ENCODE data around the gene SUPT6H.
"Not testable (repeated sequence)": the region's sequence is repeated elsewhere in the genome, so short reads cannot be mapped to it uniquely, and the experiment has no call there.

The SUPT6H gene

GRCh38 chr17:28725660-28726225, 63.7 kb downstream of the SUPT6H start:
- Histone ChIP-seq H3K4me1 (ENCODE audit: control insufficient read depth, insufficient read depth, low read length) (peaks cover 16% of the 10 kb centered on the region), H3K27me3 (ENCODE audit: control insufficient read depth, insufficient read depth, low read length) (no peaks in the 10 kb centered on the region), H3K36me3 (ENCODE audit: control insufficient read depth, insufficient read depth, low read length) (peaks cover 18% of the 10 kb centered on the region), H3K27ac (ENCODE audit: low read depth, low read length) (no peak overlapping the region), H3K9ac (ENCODE audit: low read length) (peak overlapping the region; percentile 13), H3K4me3 (ENCODE audit: low read length) (peak overlapping the region; percentile 60)

DNA sequence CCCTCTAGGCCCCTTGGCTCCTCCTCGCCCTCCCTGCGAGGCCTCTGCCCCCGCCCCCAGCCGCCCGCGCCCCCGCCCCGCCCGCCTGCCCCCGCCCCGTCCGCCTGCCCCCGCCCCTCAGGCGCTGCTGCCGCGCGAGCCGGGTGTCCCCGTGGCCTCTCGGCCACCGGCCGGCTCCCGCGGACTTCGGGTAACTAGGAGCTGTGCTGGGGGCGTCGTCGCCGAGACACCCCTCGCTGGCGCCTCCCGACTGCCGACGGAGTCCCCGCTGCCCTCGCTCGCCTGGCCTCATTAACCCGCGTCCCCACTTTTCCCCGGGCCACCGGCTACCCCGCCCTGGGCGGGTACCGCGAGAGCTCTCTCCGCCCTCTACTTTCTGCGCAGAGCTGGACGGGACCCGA, 64.2 kb downstream of the SUPT6H start, which contains the start of gene TLCD1:
Gene TLCD1, minus strand, starts transcription at position 8 of the 401 bp plus-strand sequence. CDS start 136 bp downstream, outside the sequence.
- H3K27me3 ChIP-seq (ENCODE audit: control insufficient read depth, insufficient read depth, low read length), result no peaks in the 10 kb centered on the region
- H3K4me1 ChIP-seq (ENCODE audit: control insufficient read depth, insufficient read depth, low read length), result peaks cover 11% of the 10 kb centered on the region
- no peak within 1 kb of the TSS for H3K27ac ChIP-seq (ENCODE audit: low read depth, low read length)
- peak within 1 kb of the TSS; percentile 13 for H3K9ac ChIP-seq (ENCODE audit: low read length)
- peaks cover 18% of the 10 kb centered on the region for H3K36me3 ChIP-seq (ENCODE audit: control insufficient read depth, insufficient read depth, low read length)
- H3K4me3 ChIP-seq (ENCODE audit: low read length), result peak within 1 kb of the TSS; percentile 79

GRCh38 chr17:28726627-28727491, 64.9 kb downstream of the SUPT6H start:
- Histone ChIP-seq H3K36me3 (ENCODE audit: control insufficient read depth, insufficient read depth, low read length) (peaks cover 18% of the 10 kb centered on the region), H3K4me3 (ENCODE audit: low read length) (peak overlapping the region; percentile 79), H3K4me1 (ENCODE audit: control insufficient read depth, insufficient read depth, low read length) (peaks cover 6% of the 10 kb centered on the region), H3K9ac (ENCODE audit: low read length) (peak overlapping the region; percentile 7), H3K27me3 (ENCODE audit: control insufficient read depth, insufficient read depth, low read length) (no peaks in the 10 kb centered on the region), H3K27ac (ENCODE audit: low read depth, low read length) (no peak overlapping the region)

DNA sequence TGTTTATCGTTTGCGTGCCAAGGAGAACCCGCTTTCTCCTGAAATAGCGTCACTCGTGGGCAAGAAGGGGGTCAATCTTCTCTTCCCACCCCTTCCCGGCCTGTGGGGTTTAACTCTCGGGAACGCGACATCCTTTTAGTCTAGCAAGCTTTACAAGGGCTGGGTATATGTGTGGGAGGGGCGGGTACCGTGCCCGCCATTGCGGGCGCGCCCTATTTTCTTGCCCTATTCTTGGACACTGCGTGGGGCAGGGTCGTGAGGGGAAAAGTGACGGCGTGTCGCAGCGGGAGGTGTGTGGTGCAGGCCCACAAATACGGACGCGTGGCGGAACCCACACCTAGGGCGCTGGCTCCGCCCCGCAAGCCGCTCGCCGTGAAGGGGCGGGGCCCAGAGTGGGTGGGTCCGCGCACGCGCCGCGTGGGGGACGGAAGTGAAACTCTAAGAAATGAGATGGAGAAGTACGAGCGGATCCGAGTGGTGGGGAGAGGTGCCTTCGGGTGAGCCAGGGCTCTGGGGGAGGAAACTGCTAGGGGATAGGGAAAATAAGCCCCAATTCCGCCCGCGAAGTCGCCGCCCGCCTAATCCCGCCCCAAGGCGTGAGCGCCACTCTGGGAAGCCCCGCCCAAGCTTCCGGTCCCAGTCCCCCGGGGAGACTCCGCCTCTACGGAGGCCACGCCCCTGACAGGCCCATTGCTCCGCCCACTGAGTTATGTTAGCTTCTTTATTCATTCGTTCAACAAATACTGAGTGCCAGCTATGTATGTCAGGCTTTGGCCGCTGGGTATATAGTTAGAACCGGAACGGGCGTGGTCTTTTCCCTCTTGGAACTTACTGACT, 66.6 kb downstream of the SUPT6H start, which contains the start of gene NEK8:
Gene NEK8, plus strand, starts transcription at position 425 of the 837 bp plus-strand sequence. Its CDS starts 26 bp downstream, at position 451.
- Histone ChIP-seq H3K27ac (ENCODE audit: low read depth, low read length) (peak within 1 kb of the TSS; percentile 98), H3K36me3 (ENCODE audit: control insufficient read depth, insufficient read depth, low read length) (peaks cover 4% of the 10 kb centered on the region), H3K27me3 (ENCODE audit: control insufficient read depth, insufficient read depth, low read length) (no peaks in the 10 kb centered on the region), H3K4me3 (ENCODE audit: low read length) (peak within 1 kb of the TSS; percentile 79), H3K4me1 (ENCODE audit: control insufficient read depth, insufficient read depth, low read length) (peaks cover 6% of the 10 kb centered on the region), H3K9ac (ENCODE audit: low read length) (peak within 1 kb of the TSS; percentile 92)

DNA sequence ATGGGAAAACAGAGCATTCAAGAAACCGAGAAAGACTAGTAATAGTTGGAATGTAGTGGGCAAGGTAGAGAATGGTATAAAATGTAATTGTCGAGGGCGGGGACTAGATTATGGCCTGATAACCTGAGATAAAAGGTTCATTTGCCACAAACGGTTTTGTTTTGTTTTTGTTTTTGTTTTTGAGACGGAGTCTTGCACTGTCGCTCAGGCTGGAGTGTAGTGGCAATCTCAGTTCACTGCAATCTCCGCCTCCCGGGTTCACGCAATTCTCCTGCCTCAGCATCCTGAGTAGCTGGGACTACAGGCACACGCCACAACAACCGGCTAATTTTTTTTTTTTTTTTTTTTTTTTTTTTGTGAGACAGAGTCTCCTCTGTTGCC, 67.9 kb downstream of the SUPT6H start:
- Histone ChIP-seq H3K9ac (ENCODE audit: low read length) (no peak overlapping the region), H3K36me3 (ENCODE audit: control insufficient read depth, insufficient read depth, low read length) (no peaks in the 10 kb centered on the region), H3K27me3 (ENCODE audit: control insufficient read depth, insufficient read depth, low read length) (no peaks in the 10 kb centered on the region), H3K4me1 (ENCODE audit: control insufficient read depth, insufficient read depth, low read length) (peaks cover 6% of the 10 kb centered on the region), H3K4me3 (ENCODE audit: low read length) (no peak overlapping the region), H3K27ac (ENCODE audit: low read depth, low read length) (no peak overlapping the region)

DNA sequence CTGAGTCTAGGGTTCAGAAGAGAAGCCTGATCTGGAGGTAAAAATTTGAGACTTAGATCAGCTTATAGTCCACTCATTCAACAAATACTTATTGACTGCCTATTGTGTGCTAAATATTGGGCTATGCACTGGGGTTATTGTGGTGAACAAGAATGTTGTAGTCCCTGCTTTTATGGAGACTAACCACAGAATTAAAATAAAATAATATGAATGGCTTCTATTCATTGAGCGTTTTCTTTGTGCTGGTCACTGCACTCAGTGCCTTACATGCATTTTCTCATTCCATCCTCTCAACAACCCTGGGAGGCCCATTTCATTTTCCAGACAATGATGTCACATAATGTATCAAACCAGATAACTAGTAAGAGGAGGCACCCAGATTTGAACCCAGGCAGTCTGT, 71.3 kb downstream of the SUPT6H start:
- H3K36me3 ChIP-seq (ENCODE audit: control insufficient read depth, insufficient read depth, low read length), result no peaks in the 10 kb centered on the region
- H3K27ac ChIP-seq (ENCODE audit: low read depth, low read length), result no peak overlapping the region
- H3K4me3 ChIP-seq (ENCODE audit: low read length), result no peak overlapping the region
- H3K27me3 ChIP-seq (ENCODE audit: control insufficient read depth, insufficient read depth, low read length), result no peaks in the 10 kb centered on the region
- H3K9ac ChIP-seq (ENCODE audit: low read length), result no peak overlapping the region
- no peaks in the 10 kb centered on the region for H3K4me1 ChIP-seq (ENCODE audit: control insufficient read depth, insufficient read depth, low read length)

DNA sequence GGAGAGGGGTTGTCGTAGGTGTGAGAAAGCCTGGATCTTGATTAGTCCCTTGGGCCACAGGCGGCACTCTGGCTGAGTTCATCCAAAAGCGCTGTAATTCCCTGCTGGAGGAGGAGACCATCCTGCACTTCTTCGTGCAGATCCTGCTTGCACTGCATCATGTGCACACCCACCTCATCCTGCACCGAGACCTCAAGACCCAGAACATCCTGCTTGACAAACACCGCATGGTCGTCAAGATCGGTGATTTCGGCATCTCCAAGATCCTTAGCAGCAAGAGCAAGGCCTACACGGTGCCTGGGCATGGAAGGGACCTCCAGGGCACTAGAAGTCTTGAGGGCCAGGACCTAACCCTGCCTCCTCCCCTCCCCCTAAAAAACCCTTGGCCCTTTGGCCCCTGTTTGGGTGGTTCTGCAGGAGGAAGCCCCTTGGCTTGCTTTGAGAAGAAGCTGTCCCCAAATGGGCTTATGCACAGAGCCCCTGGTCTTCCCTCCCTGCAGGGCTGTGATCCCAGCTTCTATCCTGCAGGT, 72.8 kb downstream of the SUPT6H start:
- no peak overlapping the region for H3K9ac ChIP-seq (ENCODE audit: low read length)
- no peaks in the 10 kb centered on the region for H3K36me3 ChIP-seq (ENCODE audit: control insufficient read depth, insufficient read depth, low read length)
- no peak overlapping the region for H3K27ac ChIP-seq (ENCODE audit: low read depth, low read length)
- H3K4me1 ChIP-seq (ENCODE audit: control insufficient read depth, insufficient read depth, low read length), result no peaks in the 10 kb centered on the region
- H3K27me3 ChIP-seq (ENCODE audit: control insufficient read depth, insufficient read depth, low read length), result no peaks in the 10 kb centered on the region
- H3K4me3 ChIP-seq (ENCODE audit: low read length), result no peak overlapping the region

GRCh38 chr17:28735242-28735722, 73.3 kb downstream of the SUPT6H start:
- no peak overlapping the region for H3K4me3 ChIP-seq (ENCODE audit: low read length)

GRCh38 chr17:28735913-28736769, 74.1 kb downstream of the SUPT6H start:
- H3K36me3 ChIP-seq (ENCODE audit: control insufficient read depth, insufficient read depth, low read length); H3K9ac ChIP-seq (ENCODE audit: low read length); H3K4me3 ChIP-seq (ENCODE audit: low read length); H3K4me1 ChIP-seq (ENCODE audit: control insufficient read depth, insufficient read depth, low read length); H3K27ac ChIP-seq (ENCODE audit: low read depth, low read length); H3K27me3 ChIP-seq (ENCODE audit: control insufficient read depth, insufficient read depth, low read length): not testable (repeated sequence)

More at GRCh38 chr17:28735242-28735722, 73.3 kb downstream of the SUPT6H start:
- H3K27me3 ChIP-seq (ENCODE audit: control insufficient read depth, insufficient read depth, low read length), result no peaks in the 10 kb centered on the region
- no peak overlapping the region for H3K9ac ChIP-seq (ENCODE audit: low read length)
- H3K4me1 ChIP-seq (ENCODE audit: control insufficient read depth, insufficient read depth, low read length), result no peaks in the 10 kb centered on the region
- no peaks in the 10 kb centered on the region for H3K36me3 ChIP-seq (ENCODE audit: control insufficient read depth, insufficient read depth, low read length)
- no peak overlapping the region for H3K27ac ChIP-seq (ENCODE audit: low read depth, low read length)

- H3K36me3 ChIP-seq (ENCODE audit: control insufficient read depth, insufficient read depth, low read length), result no peaks in the 10 kb centered on the region
- no peak overlapping the region for H3K27ac ChIP-seq (ENCODE audit: low read depth, low read length)
- H3K4me3 ChIP-seq (ENCODE audit: low read length), result no peak overlapping the region
- H3K9ac ChIP-seq (ENCODE audit: low read length), result no peak overlapping the region
- H3K27me3 ChIP-seq (ENCODE audit: control insufficient read depth, insufficient read depth, low read length), result no peaks in the 10 kb centered on the region
- H3K4me1 ChIP-seq (ENCODE audit: control insufficient read depth, insufficient read depth, low read length), result no peaks in the 10 kb centered on the region
These were observed 75.3 kb downstream of the SUPT6H start for GRCh38 chr17:28737316-28737715.
